GM06990 (cell line): ENCODE results near the gene FITM1.

Experiments used
- DNase-seq: peaks from one replicate; pipeline ENCODE4 v3.0.0-alpha.2; 2011; ENCODE audit not compliant: insufficient read length; ENCODE audit errors: extremely low read depth
- H3K27me3 ChIP-seq: replicated peaks from 2 replicates; pipeline ENCODE4 v1.6.0; 2011; ENCODE audit warnings: low read length; ENCODE audit not compliant: control insufficient read depth, insufficient read depth
- H3K36me3 ChIP-seq: 2 replicates; pipeline ENCODE4 v1.5.1; 2011; ENCODE audit warnings: low read length; ENCODE audit not compliant: control insufficient read depth, insufficient read depth
- H3K4me3 ChIP-seq: replicated peaks from 2 replicates; pipeline ENCODE4 v1.5.1; 2011; ENCODE audit warnings: low read depth, mild to moderate bottlenecking, control low read depth, low read length
- TF ChIP-seq, protein P1 (sequence below): IDR thresholded peaks from 2 replicates; pipeline ENCODE4 v1.5.1; 2011; ENCODE audit warnings: low read length, control low read depth, mild to moderate bottlenecking, inconsistent platforms; ENCODE audit not compliant: insufficient read depth, poor library complexity, severe bottlenecking

FITM1 gene

DNA sequence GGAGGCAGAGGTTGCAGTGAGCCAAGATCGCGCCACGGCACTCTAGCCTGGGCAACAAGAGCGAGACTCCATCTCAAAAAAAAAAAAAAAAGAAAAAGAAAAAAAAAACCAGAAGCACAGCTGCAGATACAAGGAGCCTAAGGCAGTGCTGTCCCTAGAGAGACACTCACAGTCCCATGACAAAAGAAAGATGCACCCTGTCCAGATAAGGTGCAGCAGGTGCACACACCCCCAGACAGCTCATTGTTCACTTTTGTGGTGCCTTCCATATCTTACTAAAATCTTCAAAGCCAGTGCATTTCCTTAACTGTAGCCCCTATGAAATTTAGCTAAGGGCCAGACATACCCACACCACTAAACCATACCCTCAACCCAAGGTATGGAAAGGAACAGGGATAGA is 8.0 kb upstream of the FITM1 start:
- no peak overlapping the region for H3K4me3 ChIP-seq
- no peaks in the 10 kb centered on the region for H3K27me3 ChIP-seq
- TF ChIP-seq, protein P1, sequence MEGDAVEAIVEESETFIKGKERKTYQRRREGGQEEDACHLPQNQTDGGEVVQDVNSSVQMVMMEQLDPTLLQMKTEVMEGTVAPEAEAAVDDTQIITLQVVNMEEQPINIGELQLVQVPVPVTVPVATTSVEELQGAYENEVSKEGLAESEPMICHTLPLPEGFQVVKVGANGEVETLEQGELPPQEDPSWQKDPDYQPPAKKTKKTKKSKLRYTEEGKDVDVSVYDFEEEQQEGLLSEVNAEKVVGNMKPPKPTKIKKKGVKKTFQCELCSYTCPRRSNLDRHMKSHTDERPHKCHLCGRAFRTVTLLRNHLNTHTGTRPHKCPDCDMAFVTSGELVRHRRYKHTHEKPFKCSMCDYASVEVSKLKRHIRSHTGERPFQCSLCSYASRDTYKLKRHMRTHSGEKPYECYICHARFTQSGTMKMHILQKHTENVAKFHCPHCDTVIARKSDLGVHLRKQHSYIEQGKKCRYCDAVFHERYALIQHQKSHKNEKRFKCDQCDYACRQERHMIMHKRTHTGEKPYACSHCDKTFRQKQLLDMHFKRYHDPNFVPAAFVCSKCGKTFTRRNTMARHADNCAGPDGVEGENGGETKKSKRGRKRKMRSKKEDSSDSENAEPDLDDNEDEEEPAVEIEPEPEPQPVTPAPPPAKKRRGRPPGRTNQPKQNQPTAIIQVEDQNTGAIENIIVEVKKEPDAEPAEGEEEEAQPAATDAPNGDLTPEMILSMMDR: no peak
- DNase-seq: no peak
- H3K36me3 ChIP-seq: peaks cover 36% of the 10 kb centered on the region

DNA sequence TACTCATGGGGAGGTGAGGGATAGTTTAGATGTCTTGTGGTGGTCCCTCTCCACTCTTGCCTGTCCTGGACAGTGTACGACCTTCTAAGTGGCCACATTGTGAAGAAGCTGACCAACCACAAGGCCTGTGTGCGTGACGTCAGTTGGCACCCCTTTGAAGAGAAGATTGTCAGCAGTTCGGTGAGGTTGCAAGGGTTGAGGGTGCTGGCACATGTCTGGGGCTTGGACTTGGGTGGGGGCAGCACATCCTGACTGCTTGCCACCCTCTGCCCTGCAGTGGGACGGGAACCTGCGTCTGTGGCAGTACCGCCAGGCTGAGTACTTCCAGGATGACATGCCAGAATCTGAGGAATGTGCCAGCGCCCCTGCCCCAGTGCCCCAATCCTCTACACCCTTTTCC is 7.6 kb upstream of the FITM1 start:
- Histone ChIP-seq H3K4me3 (no peak overlapping the region), H3K27me3 (no peaks in the 10 kb centered on the region), H3K36me3 (peaks cover 34% of the 10 kb centered on the region)
- no peak for DNase-seq
- TF ChIP-seq, protein P1: no peak

DNA sequence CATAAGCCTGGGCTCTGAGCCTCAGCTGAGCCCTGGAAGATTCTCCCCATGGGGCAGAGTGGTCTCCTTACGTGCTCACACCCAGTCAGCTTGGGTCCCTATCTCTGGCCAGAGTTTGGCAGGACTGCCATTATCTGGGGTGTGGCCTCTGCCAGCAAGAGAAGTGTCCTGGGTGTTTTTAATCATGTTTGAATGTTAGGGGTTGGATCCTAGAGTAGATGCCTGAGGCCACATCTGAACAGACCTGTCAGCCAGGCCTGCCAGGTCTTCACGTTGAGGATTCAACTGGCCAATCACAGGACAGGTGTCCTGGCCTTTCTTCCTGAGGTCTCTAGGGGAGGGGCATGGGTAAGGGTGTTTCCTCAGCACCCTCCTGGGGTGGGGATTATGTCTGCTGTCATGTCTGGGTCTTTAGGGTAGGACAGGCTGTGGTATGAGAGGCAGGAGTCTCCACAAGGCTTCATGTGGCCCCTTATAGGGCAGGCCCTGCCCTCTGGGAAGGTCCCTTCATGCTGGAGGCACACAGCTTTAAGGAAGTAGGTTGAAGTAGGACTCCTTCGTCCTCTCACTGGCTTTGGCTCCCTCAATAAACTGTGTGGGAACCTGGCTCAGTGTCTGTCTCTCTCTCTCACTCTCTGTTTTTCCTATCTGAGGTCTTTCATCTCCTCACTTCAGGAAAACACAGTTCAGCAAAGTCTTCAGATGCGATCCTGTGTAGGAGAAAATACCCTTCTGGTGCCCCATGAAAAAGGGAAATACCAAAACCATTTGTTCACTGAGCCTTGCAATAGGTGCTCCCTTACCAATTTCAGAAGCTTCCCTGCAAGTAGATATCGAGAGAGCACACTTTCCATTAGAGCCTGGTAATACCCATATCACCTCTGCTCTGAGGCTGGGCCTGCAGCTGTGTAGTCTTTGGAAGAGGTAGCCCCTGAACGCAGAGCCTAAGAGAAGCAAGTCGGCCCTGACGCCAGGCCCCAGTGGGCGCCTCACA is 6.7 kb upstream of the FITM1 start:
- H3K27me3 ChIP-seq: no peaks in the 10 kb centered on the region
- TF ChIP-seq, protein P1: no peak
- no peak for DNase-seq
- peaks cover 26% of the 10 kb centered on the region for H3K36me3 ChIP-seq
- no peak overlapping the region for H3K4me3 ChIP-seq

DNA sequence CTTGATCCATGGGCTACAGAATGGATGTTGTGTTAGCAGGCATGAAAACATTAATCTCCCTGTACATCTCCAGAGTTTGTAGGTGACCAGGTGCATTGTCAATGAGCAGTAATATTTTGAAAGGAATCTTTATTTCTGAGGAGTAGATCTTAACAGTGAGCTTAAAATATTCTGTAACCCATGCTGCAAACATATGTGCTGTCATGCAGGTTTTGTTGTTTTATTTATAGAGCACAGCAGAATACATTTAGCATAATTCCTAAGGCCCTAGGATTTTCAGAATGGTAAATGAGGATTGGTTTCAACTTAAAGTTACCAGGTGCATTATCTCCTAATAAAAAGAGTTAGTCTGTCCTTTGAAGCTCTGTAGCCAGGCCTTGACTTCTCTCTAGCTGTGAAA is 3.5 kb upstream of the FITM1 start:
- DNase-seq: no peak
- TF ChIP-seq, protein P1: no peak
- H3K27me3 ChIP-seq: no peaks in the 10 kb centered on the region
- peaks cover 9% of the 10 kb centered on the region for H3K36me3 ChIP-seq
- no peak overlapping the region for H3K4me3 ChIP-seq

DNA sequence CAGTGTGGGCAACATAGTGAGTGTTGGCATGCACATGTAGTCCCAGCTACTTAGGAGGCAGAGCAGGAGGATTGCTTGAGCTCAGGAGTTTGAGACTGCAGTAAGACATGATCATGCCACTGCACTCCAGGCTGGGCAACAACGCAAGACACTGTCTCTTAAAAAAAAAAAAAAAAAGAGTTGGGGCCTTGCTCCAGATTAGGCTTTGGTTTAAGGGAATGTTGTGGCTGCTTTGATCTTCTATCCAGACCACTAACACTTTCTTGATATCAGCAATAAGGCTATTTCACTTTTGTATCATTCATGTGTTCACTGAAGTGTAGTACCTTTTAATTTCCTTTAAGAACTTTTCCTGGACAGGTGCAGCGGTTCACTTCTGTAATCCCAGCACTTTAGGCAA is 2.8 kb upstream of the FITM1 start:
- TF ChIP-seq, protein P1: no peak
- Histone ChIP-seq H3K36me3 (peaks cover 8% of the 10 kb centered on the region), H3K27me3 (no peaks in the 10 kb centered on the region), H3K4me3 (no peak overlapping the region)
- no peak for DNase-seq
